ENCODE measurements around the gene CHMP6.

DNA sequence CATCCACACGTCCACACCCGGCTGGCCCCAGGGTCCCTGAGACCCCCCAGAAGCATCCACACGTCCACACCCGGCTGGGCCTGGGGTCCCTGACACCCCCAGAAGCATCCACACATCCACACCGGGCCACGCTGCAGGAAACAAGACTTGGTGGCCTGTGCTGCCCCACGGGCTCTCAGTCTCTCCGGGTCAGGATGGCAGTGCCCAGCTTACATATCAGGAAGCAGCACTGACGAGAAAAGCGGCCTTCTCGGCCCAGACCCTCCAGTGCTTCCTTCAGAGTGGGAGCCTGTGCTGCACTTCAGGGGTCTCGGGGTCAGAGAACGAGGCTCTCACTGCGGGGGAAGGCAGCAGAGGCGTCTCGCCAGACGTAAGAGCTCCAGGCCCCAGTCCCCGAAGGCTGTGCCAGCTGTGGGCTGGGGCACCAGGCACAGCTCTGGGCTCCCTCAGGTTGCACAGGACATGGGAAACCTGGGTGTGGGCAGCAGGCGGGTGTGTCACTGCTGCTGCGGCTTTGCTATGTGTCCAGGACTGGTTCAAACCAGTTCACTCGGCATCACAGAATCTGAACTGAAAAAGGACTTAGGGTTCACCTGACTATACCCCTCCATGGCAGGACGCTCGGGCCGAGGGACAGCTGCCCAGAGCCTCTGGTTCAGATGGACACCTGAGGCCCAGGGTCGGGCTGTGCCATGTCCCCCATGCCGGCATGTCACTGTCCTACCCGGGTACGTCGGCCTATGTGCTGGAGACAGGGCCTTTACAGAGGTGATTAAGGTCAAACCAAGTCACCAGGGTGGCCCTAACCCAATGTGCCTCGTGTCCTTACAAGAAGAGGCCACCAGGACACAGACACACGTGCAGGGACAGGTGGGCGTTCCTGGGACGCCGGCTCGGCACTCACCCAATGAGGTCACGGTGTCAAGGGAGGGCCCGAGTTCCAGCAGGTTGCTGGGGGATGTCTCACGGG, 40.2 kb upstream of the CHMP6 start:
- TF ChIP-seq, protein P1, sequence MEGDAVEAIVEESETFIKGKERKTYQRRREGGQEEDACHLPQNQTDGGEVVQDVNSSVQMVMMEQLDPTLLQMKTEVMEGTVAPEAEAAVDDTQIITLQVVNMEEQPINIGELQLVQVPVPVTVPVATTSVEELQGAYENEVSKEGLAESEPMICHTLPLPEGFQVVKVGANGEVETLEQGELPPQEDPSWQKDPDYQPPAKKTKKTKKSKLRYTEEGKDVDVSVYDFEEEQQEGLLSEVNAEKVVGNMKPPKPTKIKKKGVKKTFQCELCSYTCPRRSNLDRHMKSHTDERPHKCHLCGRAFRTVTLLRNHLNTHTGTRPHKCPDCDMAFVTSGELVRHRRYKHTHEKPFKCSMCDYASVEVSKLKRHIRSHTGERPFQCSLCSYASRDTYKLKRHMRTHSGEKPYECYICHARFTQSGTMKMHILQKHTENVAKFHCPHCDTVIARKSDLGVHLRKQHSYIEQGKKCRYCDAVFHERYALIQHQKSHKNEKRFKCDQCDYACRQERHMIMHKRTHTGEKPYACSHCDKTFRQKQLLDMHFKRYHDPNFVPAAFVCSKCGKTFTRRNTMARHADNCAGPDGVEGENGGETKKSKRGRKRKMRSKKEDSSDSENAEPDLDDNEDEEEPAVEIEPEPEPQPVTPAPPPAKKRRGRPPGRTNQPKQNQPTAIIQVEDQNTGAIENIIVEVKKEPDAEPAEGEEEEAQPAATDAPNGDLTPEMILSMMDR (IDR thresholded peaks at IDR 0.05), result no peak
- TF ChIP-seq POLR2A (IDR thresholded peaks at IDR 0.05) (no peak), POLR2AphosphoS5 (IDR thresholded peaks at IDR 0.05) (no peak), EP300 (IDR thresholded peaks at IDR 0.05) (no peak)

Measured in suprapubic skin (tissue), 4 donors.